GM18507 (cell line): ENCODE data around the gene ZNF407.

Source experiments
- DNase-seq: peaks from one replicate; pipeline ENCODE4 v3.0.0; 2011; ENCODE audit warnings: low read depth; ENCODE audit not compliant: insufficient read length; ENCODE audit errors: extremely low spot score
- FAIRE-seq: peaks from 2 replicates; lab custom pipeline; 2011; peaks lifted over from hg19 to GRCh38; lab: Jason Lieb, UNC

ZNF407 gene

GRCh38 chr18:74840492-74841167, 243.0 kb downstream of the ZNF407 start:
- FAIRE-seq (no peak), DNase-seq (no peak)

GRCh38 chr18:74841248-74841647, 243.6 kb downstream of the ZNF407 start:
- FAIRE-seq (no peak), DNase-seq (no peak)

GRCh38 chr18:74849301-74849700, 251.6 kb downstream of the ZNF407 start:
- FAIRE-seq (no peak), DNase-seq (no peak)

GRCh38 chr18:74856434-74856833, 258.8 kb downstream of the ZNF407 start:
- FAIRE-seq (no peak), DNase-seq (no peak)

GRCh38 chr18:74856928-74857327, 259.3 kb downstream of the ZNF407 start:
- DNase-seq = no peak
- peak; percentile 15 for FAIRE-seq

- no peak for DNase-seq
- FAIRE-seq = no peak
Measured at GRCh38 chr18:74857901-74858300, 260.2 kb downstream of the ZNF407 start.

GRCh38 chr18:74861154-74861553, 263.5 kb downstream of the ZNF407 start:
- no peak for FAIRE-seq
- no peak for DNase-seq

GRCh38 chr18:74862094-74862493, 264.4 kb downstream of the ZNF407 start:
- no peak for FAIRE-seq
- no peak for DNase-seq

GRCh38 chr18:74866577-74866976, 268.9 kb downstream of the ZNF407 start:
- no peak for FAIRE-seq
- no peak for DNase-seq

GRCh38 chr18:74868461-74868860, 270.8 kb downstream of the ZNF407 start:
- no peak for FAIRE-seq
- DNase-seq = no peak

- no peak for DNase-seq
- FAIRE-seq = peak; percentile 92
Measured at GRCh38 chr18:74869904-74870863, 272.5 kb downstream of the ZNF407 start.

- DNase-seq (no peak), FAIRE-seq (no peak)
Measured at GRCh38 chr18:74870950-74871349, 273.3 kb downstream of the ZNF407 start.

GRCh38 chr18:74873629-74874028, 276.0 kb downstream of the ZNF407 start:
- no peak for DNase-seq
- FAIRE-seq = no peak

GRCh38 chr18:74874351-74874750, 276.7 kb downstream of the ZNF407 start:
- no peak for FAIRE-seq
- DNase-seq = no peak

GRCh38 chr18:74876630-74877243, 279.1 kb downstream of the ZNF407 start:
- DNase-seq = no peak
- FAIRE-seq = no peak

GRCh38 chr18:74878267-74878666, 280.6 kb downstream of the ZNF407 start:
- FAIRE-seq = no peak
- no peak for DNase-seq

- FAIRE-seq (no peak), DNase-seq (no peak)
Measured at GRCh38 chr18:74880706-74881278, 283.1 kb downstream of the ZNF407 start.

GRCh38 chr18:74892066-74892627, 294.5 kb downstream of the ZNF407 start:
- no peak for FAIRE-seq
- no peak for DNase-seq

- FAIRE-seq = no peak
- no peak for DNase-seq
Measured at GRCh38 chr18:74895686-74896085, 298.0 kb downstream of the ZNF407 start.
